Left ventricle myocardium superior (tissue), 1 donor: ENCODE measurements around the gene FHIT. TPM values are rescaled to one million over a fixed set of nuclear protein-coding genes. Genes with fewer than 3 reads are reported as not detected.

ENCODE experiments used
- ATAC-seq: fragments of 200-7000 bp; cut with Tn5 transposase; one replicate; pipeline ENCODE4 v1.9.1; 2020; ENCODE audit warnings: mild to moderate bottlenecking, moderate library complexity
- DNase-seq: peaks from one replicate; pipeline ENCODE4 v3.0.0-alpha.2; 2020
- intact Hi-C: fragments of 100-400 bp; cut with micrococcal nuclease; formaldehyde crosslinking; loops from one replicate; pipeline ENCODE4 v1.11.0; 2022
- total RNA-seq: library from RNA; stranded (reverse); fragmentation: NEBNext Ultra II Directional; extraction: Animal tissue kit (Norgen Biotek cat#: 25700); gene quantifications from one replicate; pipeline ENCODE4 v1.2.1, GENCODE V29; 2021
- donor health status: DM: no; HTN: yes; CAD: no; lungs with severe emphysema.

Gene FHIT
- total RNA-seq, 1 donor from 2014 or later = 18.2 TPM

GRCh38 chr3:61180206-61180605, 71.0 kb downstream of the FHIT start:
- intact Hi-C loops = no loop called here
- ATAC-seq (no peak), DNase-seq (no peak)

GRCh38 chr3:61178167-61178566, 73.1 kb downstream of the FHIT start:
- DNase-seq = no peak
- intact Hi-C loops = no loop called here
- no peak for ATAC-seq

- no peak for DNase-seq
- no peak for ATAC-seq
- intact Hi-C loops = no loop called here
These were observed 73.8 kb downstream of the FHIT start for GRCh38 chr3:61177450-61177849.

- ATAC-seq (peak; percentile 40), DNase-seq (no peak)
- intact Hi-C loops = no loop called here
These were observed 77.6 kb downstream of the FHIT start for GRCh38 chr3:61173676-61174075.

GRCh38 chr3:61172684-61173083, 78.6 kb downstream of the FHIT start:
- ATAC-seq (no peak), DNase-seq (no peak)
- intact Hi-C loops = no loop called here

- ATAC-seq (no peak), DNase-seq (no peak)
- intact Hi-C loops = no loop called here
These were observed 79.0 kb downstream of the FHIT start for GRCh38 chr3:61172203-61172602.

GRCh38 chr3:61169621-61170251, 81.5 kb downstream of the FHIT start:
- no peak for DNase-seq
- ATAC-seq = no peak
- intact Hi-C loops = no loop called here

- intact Hi-C loops = no loop called here
These were observed 83.0 kb downstream of the FHIT start for GRCh38 chr3:61168286-61168685.

GRCh38 chr3:61162965-61163364, 88.3 kb downstream of the FHIT start:
- no peak for ATAC-seq

More at GRCh38 chr3:61168286-61168685, 83.0 kb downstream of the FHIT start:
- DNase-seq = no peak
- no peak for ATAC-seq

GRCh38 chr3:61158667-61159066, 92.6 kb downstream of the FHIT start:
- ATAC-seq (no peak), DNase-seq (no peak)
- intact Hi-C loops = no loop called here

More at GRCh38 chr3:61162965-61163364, 88.3 kb downstream of the FHIT start:
- intact Hi-C loops = no loop called here
- DNase-seq = no peak

- intact Hi-C loops = no loop called here
These were observed 93.0 kb downstream of the FHIT start for GRCh38 chr3:61158216-61158615.

GRCh38 chr3:61157414-61157813, 93.8 kb downstream of the FHIT start:
- ATAC-seq = no peak
- intact Hi-C loops = no loop called here
- no peak for DNase-seq

More at GRCh38 chr3:61158216-61158615, 93.0 kb downstream of the FHIT start:
- DNase-seq (no peak), ATAC-seq (no peak)

GRCh38 chr3:61155701-61156292, 95.5 kb downstream of the FHIT start:
- intact Hi-C loops = no loop called here
- DNase-seq = no peak
- peak; percentile 93 for ATAC-seq

GRCh38 chr3:61154457-61155198, 96.6 kb downstream of the FHIT start:
- DNase-seq (no peak), ATAC-seq (no peak)
- intact Hi-C loops = no loop called here

GRCh38 chr3:61152071-61152470, 99.2 kb downstream of the FHIT start:
- ATAC-seq = no peak
- intact Hi-C loops = no loop called here

GRCh38 chr3:61149236-61149635, 102.0 kb downstream of the FHIT start:
- intact Hi-C loops = no loop called here
- ATAC-seq = no peak
- DNase-seq = no peak

More at GRCh38 chr3:61152071-61152470, 99.2 kb downstream of the FHIT start:
- no peak for DNase-seq

- ATAC-seq = no peak
- intact Hi-C loops = no loop called here
- DNase-seq = no peak
These were observed 105.0 kb downstream of the FHIT start for GRCh38 chr3:61146010-61146890.

- DNase-seq (no peak), ATAC-seq (no peak)
- intact Hi-C loops = no loop called here
These were observed 109.6 kb downstream of the FHIT start for GRCh38 chr3:61141697-61142096.

GRCh38 chr3:61141227-61141626, 110.0 kb downstream of the FHIT start:
- ATAC-seq (no peak), DNase-seq (no peak)
- intact Hi-C loops = no loop called here

- no peak for ATAC-seq
- no peak for DNase-seq
- intact Hi-C loops = no loop called here
These were observed 111.6 kb downstream of the FHIT start for GRCh38 chr3:61139686-61140085.
